Measurements from ENCODE around the gene CAPN6. TPM values are rescaled to one million over a fixed set of nuclear protein-coding genes. Genes with fewer than 3 reads are reported as not detected.

Gene CAPN6
- total RNA-seq, 1 donor from 2014 or later: 0.43 TPM

DNA sequence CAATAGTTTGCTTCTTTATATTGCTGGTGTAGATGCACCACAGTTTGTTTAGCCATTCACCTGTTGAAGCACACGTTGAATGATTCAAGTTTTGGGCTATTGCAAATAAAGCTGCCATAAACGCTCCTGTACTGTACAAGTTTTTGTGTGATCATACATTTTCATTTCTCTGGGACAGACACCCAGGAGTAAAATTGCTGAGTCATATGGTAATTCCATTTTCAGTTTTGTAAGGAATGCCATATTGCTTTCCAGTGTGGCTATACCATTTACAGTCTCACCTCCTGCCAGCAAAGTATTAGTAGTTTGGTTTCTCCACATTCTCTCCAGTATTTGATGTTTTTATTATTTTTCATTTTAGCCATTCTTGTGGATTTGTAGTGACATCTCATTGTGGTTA, 32.0 kb upstream of the CAPN6 start:
- Histone ChIP-seq H3K36me3 (no peaks in the 10 kb centered on the region), H3K4me3 (no peak overlapping the region), H3K27ac (no peak overlapping the region), H3K4me1 (no peaks in the 10 kb centered on the region), H3K27me3 (no peaks in the 10 kb centered on the region), H3K9me3 (no peaks in the 10 kb centered on the region)
- intact Hi-C loops (cut with DNase I): no loop called here
- DNase-seq: no peak
- ATAC-seq: no peak
- TF ChIP-seq, protein P1, sequence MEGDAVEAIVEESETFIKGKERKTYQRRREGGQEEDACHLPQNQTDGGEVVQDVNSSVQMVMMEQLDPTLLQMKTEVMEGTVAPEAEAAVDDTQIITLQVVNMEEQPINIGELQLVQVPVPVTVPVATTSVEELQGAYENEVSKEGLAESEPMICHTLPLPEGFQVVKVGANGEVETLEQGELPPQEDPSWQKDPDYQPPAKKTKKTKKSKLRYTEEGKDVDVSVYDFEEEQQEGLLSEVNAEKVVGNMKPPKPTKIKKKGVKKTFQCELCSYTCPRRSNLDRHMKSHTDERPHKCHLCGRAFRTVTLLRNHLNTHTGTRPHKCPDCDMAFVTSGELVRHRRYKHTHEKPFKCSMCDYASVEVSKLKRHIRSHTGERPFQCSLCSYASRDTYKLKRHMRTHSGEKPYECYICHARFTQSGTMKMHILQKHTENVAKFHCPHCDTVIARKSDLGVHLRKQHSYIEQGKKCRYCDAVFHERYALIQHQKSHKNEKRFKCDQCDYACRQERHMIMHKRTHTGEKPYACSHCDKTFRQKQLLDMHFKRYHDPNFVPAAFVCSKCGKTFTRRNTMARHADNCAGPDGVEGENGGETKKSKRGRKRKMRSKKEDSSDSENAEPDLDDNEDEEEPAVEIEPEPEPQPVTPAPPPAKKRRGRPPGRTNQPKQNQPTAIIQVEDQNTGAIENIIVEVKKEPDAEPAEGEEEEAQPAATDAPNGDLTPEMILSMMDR (IDR thresholded peaks at IDR 0.05): no peak

DNA sequence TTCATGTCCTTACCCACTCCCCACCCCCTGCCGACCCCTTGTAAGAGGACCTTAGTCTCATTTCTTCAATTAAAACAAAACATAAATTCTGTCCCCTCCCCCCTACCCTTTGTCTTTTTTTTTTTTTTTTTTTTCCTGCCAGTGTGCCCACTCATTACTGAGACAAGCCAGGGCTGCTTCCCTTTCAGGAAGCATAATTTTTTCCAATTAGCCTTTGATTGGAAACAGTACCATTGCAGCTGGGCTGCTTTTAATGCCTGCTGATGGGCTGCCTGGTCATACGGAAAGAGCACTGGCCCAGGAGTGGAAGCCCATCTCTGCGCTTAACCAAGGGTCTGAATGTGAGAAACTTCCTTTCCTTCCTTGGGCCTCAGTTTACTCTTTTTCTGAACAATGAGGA, 18.6 kb upstream of the CAPN6 start:
- Histone ChIP-seq H3K27ac (no peak overlapping the region), H3K4me1 (no peaks in the 10 kb centered on the region), H3K9me3 (no peaks in the 10 kb centered on the region), H3K36me3 (no peaks in the 10 kb centered on the region), H3K27me3 (no peaks in the 10 kb centered on the region), H3K4me3 (no peak overlapping the region)
- intact Hi-C loops (cut with DNase I): no loop called here
- DNase-seq (no peak), ATAC-seq (no peak)
- TF ChIP-seq, protein P1 (IDR thresholded peaks at IDR 0.05): no peak

DNA sequence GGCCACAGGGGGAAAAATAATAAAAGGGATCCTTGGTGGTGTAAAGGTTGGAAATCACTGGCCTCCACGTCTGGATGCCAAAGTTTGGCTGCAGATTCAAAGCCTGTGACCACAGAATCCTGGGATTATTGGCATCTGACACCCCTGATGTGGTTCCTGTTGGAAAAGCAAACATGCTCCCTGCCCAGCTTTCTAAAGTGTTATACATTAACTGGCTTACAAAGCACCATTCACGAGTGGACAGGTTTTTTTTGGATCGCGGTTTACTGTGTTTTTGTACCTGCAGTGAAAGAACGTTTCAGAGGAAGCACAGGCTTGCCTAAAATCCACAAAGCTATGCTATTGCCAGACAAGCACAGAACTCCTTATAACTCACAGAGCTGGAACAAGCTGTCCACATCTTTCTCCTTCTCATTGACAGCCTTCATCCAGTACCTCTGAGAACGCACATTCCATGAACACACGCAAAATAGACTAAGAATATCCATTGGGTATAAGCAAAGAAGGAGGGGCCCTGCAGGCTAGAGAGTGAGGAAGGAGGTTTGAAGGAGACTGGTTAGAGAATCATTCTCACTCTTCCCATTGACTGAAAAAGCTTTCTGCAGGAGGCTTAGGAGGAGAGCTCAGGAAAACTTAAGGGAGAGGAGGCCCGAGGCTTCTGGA, 14.5 kb upstream of the CAPN6 start:
- Histone ChIP-seq H3K4me1 (no peaks in the 10 kb centered on the region), H3K27ac (no peak overlapping the region), H3K27me3 (no peaks in the 10 kb centered on the region), H3K36me3 (no peaks in the 10 kb centered on the region), H3K9me3 (no peaks in the 10 kb centered on the region), H3K4me3 (no peak overlapping the region)
- DNase-seq (no peak), ATAC-seq (no peak)
- intact Hi-C loops (cut with DNase I): no loop called here
- TF ChIP-seq, protein P1 (IDR thresholded peaks at IDR 0.05): no peak

DNA sequence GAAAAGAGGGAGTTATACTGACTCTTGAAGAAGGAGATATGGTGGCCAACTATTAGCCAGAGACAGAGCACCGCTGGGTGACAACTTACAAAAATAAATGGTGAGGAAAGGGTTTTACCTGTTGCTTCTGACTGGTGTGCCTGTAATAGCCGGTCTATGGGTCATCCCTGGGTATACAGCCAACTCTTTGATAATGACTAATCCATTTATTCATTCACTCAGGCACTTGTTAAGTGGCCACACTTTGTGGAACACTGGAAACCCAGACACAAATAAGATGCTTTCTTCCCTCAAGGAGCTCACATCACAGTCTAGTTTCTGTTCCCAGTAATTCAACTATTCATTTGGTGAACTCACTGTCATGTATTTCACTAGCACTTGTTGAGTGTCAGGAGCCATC, 13.2 kb upstream of the CAPN6 start:
- Histone ChIP-seq H3K36me3 (no peaks in the 10 kb centered on the region), H3K27ac (no peak overlapping the region), H3K4me1 (no peaks in the 10 kb centered on the region), H3K27me3 (no peaks in the 10 kb centered on the region), H3K4me3 (no peak overlapping the region), H3K9me3 (no peaks in the 10 kb centered on the region)
- ATAC-seq (no peak), DNase-seq (no peak)
- TF ChIP-seq, protein P1 (IDR thresholded peaks at IDR 0.05): no peak
- intact Hi-C loops (cut with DNase I): no loop called here

DNA sequence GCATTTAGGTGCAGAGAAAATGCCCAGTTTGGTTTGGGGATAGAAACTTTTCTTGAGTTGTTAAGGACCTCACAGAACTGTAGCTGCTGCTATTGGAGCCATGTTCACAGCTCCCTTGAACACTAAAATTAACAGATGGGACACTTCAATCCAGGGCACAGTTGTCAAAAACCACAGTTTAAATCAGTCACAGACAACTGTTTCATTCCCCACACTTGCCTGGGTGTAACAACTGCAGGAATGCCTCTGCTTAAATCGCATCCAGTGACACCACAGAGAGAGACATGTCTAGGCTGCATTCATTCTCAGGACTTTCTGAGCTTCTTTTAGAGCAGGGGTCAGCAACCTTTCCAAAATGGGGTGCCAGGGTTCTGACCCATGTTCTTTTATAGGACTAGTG, 12.7 kb upstream of the CAPN6 start:
- no peak for ATAC-seq
- Histone ChIP-seq H3K36me3 (no peaks in the 10 kb centered on the region), H3K4me1 (no peaks in the 10 kb centered on the region), H3K9me3 (no peaks in the 10 kb centered on the region), H3K27ac (no peak overlapping the region), H3K27me3 (no peaks in the 10 kb centered on the region), H3K4me3 (no peak overlapping the region)
- DNase-seq: no peak
- intact Hi-C loops (cut with DNase I): no loop called here
- TF ChIP-seq, protein P1 (IDR thresholded peaks at IDR 0.05): no peak

DNA sequence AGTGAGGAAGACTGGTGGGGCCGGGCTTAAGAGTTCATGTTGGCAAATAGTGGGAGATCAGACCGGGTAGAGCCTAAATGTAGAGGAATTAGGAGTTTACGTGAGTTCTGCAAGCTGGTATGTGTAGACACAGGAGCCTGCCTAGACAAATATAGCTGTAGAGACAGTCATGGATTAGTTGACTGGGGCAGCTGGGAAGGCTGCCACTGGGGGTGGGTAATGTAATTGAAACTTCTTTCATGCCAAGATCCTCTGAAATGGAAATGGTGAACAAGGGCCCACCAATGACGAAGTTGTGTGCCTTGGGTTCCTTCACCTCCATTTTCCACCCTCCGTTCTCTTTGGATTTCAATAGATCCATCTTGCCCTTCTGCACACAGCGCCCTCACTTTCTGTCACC, 11.9 kb upstream of the CAPN6 start:
- DNase-seq: no peak
- Histone ChIP-seq H3K27me3 (no peaks in the 10 kb centered on the region), H3K9me3 (no peaks in the 10 kb centered on the region), H3K27ac (no peak overlapping the region), H3K36me3 (no peaks in the 10 kb centered on the region), H3K4me1 (no peaks in the 10 kb centered on the region), H3K4me3 (no peak overlapping the region)
- no peak for ATAC-seq
- intact Hi-C loops (cut with DNase I): no loop called here
- TF ChIP-seq, protein P1 (IDR thresholded peaks at IDR 0.05): no peak

Measured in upper lobe of right lung (tissue), 1 donor.